KMS-11 (cell line): ENCODE results near the gene MT1M.

Experiments
- H2AFZ ChIP-seq: fragments of 200-600 bp; sonication (generic); 2 replicates; pipeline ENCODE4 v1.6.1; 2016; ENCODE audit warnings: antibody characterized with exemption, mixed run types, low read depth
- H3K27ac ChIP-seq: fragments of 200-600 bp; sonication (generic); 2 replicates; pipeline ENCODE4 v1.6.1; 2016; ENCODE audit warnings: mild to moderate bottlenecking, mixed run types
- H3K27me3 ChIP-seq: fragments of 200-600 bp; sonication (generic); 2 replicates; pipeline ENCODE4 v1.6.1; 2017; ENCODE audit warnings: mild to moderate bottlenecking, low read depth, mixed run types, moderate library complexity; ENCODE audit not compliant: insufficient read depth
- H3K36me3 ChIP-seq: fragments of 200-600 bp; sonication (generic); 2 replicates; pipeline ENCODE4 v1.6.1; 2017; ENCODE audit warnings: mild to moderate bottlenecking, mixed run types; ENCODE audit not compliant: insufficient read depth
- H3K4me1 ChIP-seq: fragments of 200-600 bp; sonication (generic); 2 replicates; pipeline ENCODE4 v1.6.1; 2016; ENCODE audit warnings: mild to moderate bottlenecking, low read depth, mixed run types; ENCODE audit not compliant: poor library complexity, severe bottlenecking
- H3K4me2 ChIP-seq: fragments of 200-600 bp; sonication (generic); 2 replicates; pipeline ENCODE4 v1.7.0; 2016; ENCODE audit warnings: mild to moderate bottlenecking, mixed run types
- H3K4me3 ChIP-seq: fragments of 200-600 bp; sonication (generic); IDR thresholded peaks from 2 replicates; pipeline ENCODE4 v1.6.1; 2017; ENCODE audit warnings: low read depth, low read length, mixed read lengths; ENCODE audit not compliant: insufficient read depth
- H3K79me2 ChIP-seq: fragments of 200-600 bp; sonication (generic); 2 replicates; pipeline ENCODE4 v1.6.1; 2016; ENCODE audit warnings: low read depth, mixed run types; ENCODE audit not compliant: insufficient read depth
- H3K9ac ChIP-seq: fragments of 200-600 bp; sonication (generic); 2 replicates; pipeline ENCODE4 v1.6.1; 2016; ENCODE audit warnings: mild to moderate bottlenecking, mixed run types
- H4K20me1 ChIP-seq: fragments of 200-600 bp; sonication (generic); 2 replicates; pipeline ENCODE4 v1.6.1; 2016; ENCODE audit warnings: mild to moderate bottlenecking, mixed run types; ENCODE audit not compliant: insufficient read depth
- TF ChIP-seq, protein P1 (sequence below): fragments of 200-600 bp; sonication (generic); conservative IDR thresholded peaks from 2 replicates; pipeline ENCODE4 v1.6.1; 2017; ENCODE audit warnings: low read depth, mild to moderate bottlenecking, antibody characterized with exemption, low read length, moderate library complexity, mixed read lengths

Gene MT1M

DNA sequence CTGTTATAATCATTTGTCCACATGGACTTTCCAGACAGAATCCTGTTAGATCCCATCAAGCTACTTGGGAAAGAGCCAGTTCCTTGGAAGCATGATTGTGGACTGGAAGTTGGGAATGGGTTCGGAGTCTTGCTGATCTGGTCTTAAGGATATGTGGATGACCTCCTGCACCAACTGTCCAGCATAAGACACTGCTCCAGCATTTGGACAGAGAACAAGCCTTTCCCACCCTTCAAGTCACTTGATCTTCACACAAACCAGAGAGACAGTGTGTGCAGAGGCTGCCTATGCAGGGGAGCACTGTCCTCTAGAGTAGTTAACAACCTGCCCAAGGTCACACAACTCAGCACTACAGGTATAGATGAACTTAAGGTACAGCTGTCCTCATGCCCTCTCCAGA lies 13.4 kb downstream of the MT1M start:
- Histone ChIP-seq H3K27me3 (no peaks in the 10 kb centered on the region), H3K79me2 (no peaks in the 10 kb centered on the region), H3K4me2 (no peak overlapping the region), H4K20me1 (no peaks in the 10 kb centered on the region), H3K36me3 (no peaks in the 10 kb centered on the region), H3K9ac (no peak overlapping the region), H2AFZ (no peak overlapping the region), H3K4me3 (no peak overlapping the region), H3K27ac (no peak overlapping the region), H3K4me1 (peaks cover 7% of the 10 kb centered on the region)
- TF ChIP-seq, protein P1, sequence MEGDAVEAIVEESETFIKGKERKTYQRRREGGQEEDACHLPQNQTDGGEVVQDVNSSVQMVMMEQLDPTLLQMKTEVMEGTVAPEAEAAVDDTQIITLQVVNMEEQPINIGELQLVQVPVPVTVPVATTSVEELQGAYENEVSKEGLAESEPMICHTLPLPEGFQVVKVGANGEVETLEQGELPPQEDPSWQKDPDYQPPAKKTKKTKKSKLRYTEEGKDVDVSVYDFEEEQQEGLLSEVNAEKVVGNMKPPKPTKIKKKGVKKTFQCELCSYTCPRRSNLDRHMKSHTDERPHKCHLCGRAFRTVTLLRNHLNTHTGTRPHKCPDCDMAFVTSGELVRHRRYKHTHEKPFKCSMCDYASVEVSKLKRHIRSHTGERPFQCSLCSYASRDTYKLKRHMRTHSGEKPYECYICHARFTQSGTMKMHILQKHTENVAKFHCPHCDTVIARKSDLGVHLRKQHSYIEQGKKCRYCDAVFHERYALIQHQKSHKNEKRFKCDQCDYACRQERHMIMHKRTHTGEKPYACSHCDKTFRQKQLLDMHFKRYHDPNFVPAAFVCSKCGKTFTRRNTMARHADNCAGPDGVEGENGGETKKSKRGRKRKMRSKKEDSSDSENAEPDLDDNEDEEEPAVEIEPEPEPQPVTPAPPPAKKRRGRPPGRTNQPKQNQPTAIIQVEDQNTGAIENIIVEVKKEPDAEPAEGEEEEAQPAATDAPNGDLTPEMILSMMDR = no peak

DNA sequence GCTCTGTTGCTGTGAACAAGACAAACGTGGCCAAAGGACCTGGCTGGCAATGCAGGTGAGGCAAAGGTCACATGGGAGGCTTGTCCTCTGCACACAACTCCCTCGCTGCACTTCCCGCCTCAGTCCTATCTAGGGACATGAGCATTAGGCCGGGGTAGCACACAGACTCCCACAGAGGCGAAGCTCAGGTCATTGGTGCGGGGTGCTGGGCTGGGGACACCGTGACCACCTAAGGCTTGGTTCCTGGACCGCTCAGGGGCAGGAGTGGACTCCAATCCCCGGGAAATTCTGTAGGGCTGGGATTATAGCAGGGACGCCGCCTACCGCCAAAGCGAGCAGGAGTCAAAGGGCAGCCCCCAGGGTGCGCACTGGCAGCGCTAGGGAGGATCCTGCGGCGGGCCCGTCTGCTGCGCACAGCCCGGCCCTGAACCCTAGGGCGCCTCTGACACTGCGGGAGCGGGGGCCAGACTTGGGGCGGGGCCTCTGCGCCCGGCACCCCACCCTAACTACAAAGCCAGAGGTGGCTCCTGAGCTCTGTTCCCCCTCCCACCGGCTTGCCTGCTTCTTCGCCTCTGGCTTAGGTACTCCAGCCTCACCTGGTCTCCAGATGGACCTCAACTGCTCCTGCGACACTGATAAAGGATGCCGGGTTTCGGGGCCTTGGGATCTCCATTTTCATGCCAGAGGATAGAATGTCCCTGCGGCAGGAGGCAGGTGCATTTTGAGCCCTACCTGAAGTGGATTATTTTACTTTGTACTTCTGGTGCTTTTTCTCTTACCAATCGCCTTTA lies 15.4 kb downstream of the MT1M start:
- TF ChIP-seq, protein P1 = no peak
- Histone ChIP-seq H3K4me1 (peaks cover 7% of the 10 kb centered on the region), H3K79me2 (no peaks in the 10 kb centered on the region), H2AFZ (no peak overlapping the region), H3K4me3 (no peak overlapping the region), H3K27me3 (no peaks in the 10 kb centered on the region), H3K4me2 (no peak overlapping the region), H4K20me1 (no peaks in the 10 kb centered on the region), H3K36me3 (no peaks in the 10 kb centered on the region), H3K9ac (no peak overlapping the region), H3K27ac (no peak overlapping the region)

DNA sequence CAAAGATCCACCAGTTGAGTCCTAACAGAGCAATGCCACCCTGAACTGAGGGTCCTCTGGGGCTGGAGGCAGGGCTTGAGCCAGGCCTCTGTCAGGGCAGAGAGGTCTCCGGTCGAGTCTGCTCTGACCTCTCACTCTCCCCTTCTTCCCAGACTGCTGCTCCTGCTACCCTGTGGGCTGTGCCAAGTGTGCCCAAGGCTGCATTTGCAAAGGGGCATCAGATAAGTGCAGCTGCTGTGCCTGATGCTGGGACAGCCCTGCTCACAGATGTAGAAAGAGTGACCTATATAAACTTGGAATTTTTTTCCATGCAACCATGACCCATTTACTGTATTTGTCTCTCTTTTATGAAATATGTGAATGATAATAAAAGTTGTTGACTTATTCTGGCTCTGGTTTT lies 16.8 kb downstream of the MT1M start:
- Histone ChIP-seq H2AFZ (no peak overlapping the region), H3K9ac (no peak overlapping the region), H3K4me2 (no peak overlapping the region), H3K27ac (no peak overlapping the region), H3K4me1 (no peaks in the 10 kb centered on the region), H3K36me3 (no peaks in the 10 kb centered on the region), H4K20me1 (no peaks in the 10 kb centered on the region), H3K4me3 (no peak overlapping the region), H3K79me2 (no peaks in the 10 kb centered on the region), H3K27me3 (no peaks in the 10 kb centered on the region)
- TF ChIP-seq, protein P1 = no peak

DNA sequence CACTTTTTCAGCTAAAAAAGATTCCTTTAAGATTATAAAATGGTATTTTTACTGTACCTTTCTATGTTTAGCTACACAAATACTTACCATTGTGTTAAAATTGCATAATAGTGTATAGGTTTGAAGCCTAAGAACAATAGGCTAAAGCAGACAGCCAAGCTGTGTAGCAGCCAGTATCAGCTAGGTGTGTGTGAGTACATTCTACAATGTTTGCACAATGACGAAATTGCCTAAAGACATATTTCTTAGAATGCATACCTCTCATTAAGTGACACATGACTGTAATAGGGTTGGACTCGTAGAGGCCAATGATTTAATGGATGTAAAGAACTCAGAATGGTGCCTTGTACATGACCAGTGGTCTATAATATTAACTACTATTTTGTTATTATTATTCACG lies 17.4 kb downstream of the MT1M start:
- Histone ChIP-seq H3K4me2 (no peak overlapping the region), H3K79me2 (no peaks in the 10 kb centered on the region), H3K4me3 (no peak overlapping the region), H2AFZ (no peak overlapping the region), H3K9ac (no peak overlapping the region), H3K27ac (no peak overlapping the region), H4K20me1 (no peaks in the 10 kb centered on the region), H3K4me1 (no peaks in the 10 kb centered on the region), H3K27me3 (no peaks in the 10 kb centered on the region), H3K36me3 (no peaks in the 10 kb centered on the region)
- TF ChIP-seq, protein P1 = no peak
